Measurements from ENCODE around the gene ASTN2.

DNA sequence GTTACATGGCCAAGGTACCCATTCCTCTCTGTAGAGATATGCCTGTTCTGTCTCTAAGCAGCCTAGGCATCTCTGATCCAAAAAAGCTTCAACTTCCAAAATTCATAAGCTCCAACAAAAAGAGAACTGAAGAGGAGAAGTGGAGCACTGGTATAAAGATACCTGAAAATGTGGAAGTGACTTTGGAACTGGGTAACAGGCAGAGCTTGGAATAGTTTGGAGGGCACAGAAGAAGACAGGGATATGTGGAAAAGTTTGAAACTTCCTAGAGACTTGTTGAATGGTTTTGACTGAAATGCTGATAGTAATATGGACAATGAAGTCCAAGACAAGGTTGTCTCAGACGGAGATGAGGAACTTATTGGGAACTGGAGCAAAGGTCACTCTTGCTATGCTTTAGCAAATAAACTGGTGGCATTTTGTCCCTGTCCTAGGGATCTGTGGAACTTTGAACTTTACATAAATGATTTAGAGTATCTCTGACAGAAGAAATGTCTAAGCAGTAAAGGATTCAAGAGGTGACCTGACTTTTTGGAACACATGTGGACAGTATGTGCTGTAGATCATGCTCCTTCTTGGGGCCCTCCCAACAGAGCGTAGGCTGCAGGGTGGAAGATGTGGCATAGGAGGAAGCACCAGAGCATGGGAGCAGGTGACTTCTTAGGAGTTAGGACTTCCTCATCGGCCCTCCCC, 889.9 kb downstream of the ASTN2 start:
- TF ChIP-seq, protein P1, sequence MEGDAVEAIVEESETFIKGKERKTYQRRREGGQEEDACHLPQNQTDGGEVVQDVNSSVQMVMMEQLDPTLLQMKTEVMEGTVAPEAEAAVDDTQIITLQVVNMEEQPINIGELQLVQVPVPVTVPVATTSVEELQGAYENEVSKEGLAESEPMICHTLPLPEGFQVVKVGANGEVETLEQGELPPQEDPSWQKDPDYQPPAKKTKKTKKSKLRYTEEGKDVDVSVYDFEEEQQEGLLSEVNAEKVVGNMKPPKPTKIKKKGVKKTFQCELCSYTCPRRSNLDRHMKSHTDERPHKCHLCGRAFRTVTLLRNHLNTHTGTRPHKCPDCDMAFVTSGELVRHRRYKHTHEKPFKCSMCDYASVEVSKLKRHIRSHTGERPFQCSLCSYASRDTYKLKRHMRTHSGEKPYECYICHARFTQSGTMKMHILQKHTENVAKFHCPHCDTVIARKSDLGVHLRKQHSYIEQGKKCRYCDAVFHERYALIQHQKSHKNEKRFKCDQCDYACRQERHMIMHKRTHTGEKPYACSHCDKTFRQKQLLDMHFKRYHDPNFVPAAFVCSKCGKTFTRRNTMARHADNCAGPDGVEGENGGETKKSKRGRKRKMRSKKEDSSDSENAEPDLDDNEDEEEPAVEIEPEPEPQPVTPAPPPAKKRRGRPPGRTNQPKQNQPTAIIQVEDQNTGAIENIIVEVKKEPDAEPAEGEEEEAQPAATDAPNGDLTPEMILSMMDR (conservative IDR thresholded peaks at IDR 0.05): no peak
- TF ChIP-seq ZFX (IDR thresholded peaks at IDR 0.05): no peak
